HG02885 (cell line): Measurements from ENCODE around the gene SYT5.
"Not testable (repeated sequence)": the region's sequence is repeated elsewhere in the genome, so short reads cannot be mapped to it uniquely, and the experiment has no call there.

Experiments used
- ATAC-seq: cut with Tn5 transposase; IDR thresholded peaks from one replicate; pipeline ENCODE4 v1.9.1; 2021; ENCODE audit warnings: mild to moderate bottlenecking; ENCODE audit not compliant: unreplicated experiment, poor library complexity

SYT5 gene

DNA sequence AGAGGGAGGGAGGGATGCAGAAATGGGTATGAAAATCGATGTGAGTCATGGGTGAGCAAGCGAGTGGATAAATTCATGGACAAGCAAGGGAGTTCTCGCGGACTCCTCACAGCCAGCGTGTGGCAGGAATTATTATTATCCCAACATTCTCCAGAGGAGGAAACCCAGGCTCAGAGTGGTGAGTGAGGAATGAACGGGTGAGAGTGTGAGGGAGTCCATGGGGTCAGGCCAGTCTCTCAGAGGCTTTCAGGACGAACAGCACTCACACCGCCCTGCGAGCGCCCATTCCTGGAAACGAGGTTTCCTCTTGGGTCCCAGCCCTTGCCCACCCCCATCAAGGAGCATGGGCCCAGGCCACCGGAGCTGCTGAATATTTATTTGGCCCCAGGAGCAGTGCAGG lies 7.3 kb downstream of the SYT5 start:
- no peak for ATAC-seq

DNA sequence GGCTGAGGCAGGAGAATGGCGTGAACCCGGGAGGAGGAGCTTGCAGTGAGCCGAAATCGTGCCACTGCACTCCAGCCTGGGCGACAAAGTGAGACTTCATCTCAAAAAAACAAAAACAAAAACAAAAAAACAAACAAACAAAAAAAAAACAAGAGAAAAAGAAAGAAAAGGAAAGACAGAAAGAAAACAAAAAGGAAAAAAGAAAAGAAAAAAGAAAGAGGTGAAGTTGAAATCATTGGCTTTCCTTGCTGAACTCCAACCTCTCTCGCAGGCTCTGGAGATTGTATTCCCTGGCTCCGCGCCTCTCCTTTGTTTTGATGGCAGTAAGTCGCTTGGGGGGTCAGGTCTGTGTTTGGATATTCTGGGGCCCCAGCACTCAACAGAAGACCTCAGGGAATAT lies 7.8 kb downstream of the SYT5 start:
- not testable (repeated sequence) for ATAC-seq

- no peak for ATAC-seq
Measured at GRCh38 chr19:55171440-55171839, 8.6 kb downstream of the SYT5 start.

DNA sequence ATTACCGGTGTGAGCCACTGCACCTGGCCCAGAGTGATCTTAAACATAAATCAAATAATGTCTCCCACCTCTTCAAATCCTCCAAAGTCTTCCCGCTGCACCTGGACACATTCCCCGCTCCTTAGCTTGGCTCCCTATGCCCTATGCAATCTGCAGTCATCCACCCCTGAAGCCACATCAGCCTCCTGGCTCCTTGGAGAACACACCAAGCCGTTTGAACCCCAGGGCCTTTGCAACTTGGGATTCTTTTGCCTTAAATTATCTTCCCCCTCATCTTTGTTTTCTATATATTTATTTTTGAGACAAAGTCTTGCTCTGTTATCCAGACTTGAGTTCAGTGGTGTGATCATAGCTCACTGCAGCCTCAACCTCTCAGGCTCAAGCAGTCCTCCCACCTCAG lies 11.0 kb downstream of the SYT5 start:
- ATAC-seq = no peak

GRCh38 chr19:55166530-55167268 lies 13.4 kb downstream of the SYT5 start, which contains the start of gene DNAAF3:
DNAAF3 (minus strand) TSS chr19:55166613; CDS start chr19:55166413, 200 bp downstream.
- peak; percentile 78 for ATAC-seq

GRCh38 chr19:55165952-55166529 lies 14.0 kb downstream of the SYT5 start:
- no peak for ATAC-seq

- ATAC-seq = no peak
Measured at GRCh38 chr19:55161571-55162322, 18.3 kb downstream of the SYT5 start.

DNA sequence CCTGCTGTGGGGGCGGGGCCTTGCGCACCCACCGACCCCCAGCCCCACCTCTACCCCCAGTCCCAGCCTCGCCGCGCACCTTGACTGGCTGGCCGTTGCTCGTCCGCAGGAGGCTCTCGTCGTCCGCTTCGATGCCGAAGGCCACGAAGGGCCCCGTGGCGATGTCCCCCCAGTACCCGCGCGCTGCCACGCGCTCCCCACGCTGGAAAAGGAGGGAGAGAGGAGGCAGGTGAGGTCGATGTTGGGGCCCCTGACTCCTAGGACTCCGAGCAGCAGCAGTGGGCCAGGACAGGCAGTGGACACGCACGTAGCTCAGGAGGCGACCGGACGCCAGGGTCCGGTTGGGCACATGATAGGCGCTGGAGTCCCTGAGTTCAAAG lies 19.1 kb downstream of the SYT5 start:
- peak; percentile 13 for ATAC-seq

DNA sequence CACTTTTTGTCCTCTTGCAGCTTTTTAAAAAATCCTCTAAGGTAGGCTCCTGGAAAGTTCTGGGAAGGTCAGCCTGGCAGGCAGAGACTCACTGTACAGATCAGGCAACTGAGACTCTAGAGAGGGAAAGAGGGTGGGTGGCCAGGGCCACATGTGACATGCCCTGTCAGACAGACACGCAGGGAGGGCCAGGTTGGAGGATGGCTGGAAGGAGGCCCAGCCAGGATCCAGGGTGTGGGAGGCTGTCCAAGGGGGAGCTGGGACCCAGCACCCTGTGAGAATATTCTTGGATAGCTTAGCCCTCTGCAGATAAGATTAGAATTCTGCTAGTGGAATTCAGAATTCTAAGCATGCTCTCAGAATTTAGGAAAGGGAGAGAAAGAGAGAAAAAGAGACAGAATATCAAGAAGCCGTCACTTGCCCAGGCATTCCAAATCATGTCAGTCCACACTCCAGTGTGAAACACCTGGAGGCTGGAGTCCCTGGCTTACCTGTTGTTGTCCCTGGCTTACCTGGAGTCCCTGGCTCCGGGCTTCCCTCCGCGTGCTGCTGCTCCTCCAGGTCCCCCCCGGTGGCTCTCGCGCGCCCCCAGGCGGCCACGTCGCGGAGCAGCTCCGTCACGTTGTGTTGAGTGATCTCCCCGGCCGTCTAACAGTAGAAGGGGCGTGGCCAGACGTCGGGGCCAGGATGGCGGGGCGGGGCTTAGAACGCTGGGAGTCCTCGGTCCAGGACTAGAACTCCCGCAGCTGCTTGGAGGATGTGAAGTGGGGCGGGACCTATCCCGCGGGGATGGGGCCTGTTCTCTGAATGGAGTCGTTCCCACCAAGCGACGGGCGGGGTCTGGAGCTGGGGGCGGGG lies 19.7 kb downstream of the SYT5 start:
- peak; percentile 61 for ATAC-seq

DNA sequence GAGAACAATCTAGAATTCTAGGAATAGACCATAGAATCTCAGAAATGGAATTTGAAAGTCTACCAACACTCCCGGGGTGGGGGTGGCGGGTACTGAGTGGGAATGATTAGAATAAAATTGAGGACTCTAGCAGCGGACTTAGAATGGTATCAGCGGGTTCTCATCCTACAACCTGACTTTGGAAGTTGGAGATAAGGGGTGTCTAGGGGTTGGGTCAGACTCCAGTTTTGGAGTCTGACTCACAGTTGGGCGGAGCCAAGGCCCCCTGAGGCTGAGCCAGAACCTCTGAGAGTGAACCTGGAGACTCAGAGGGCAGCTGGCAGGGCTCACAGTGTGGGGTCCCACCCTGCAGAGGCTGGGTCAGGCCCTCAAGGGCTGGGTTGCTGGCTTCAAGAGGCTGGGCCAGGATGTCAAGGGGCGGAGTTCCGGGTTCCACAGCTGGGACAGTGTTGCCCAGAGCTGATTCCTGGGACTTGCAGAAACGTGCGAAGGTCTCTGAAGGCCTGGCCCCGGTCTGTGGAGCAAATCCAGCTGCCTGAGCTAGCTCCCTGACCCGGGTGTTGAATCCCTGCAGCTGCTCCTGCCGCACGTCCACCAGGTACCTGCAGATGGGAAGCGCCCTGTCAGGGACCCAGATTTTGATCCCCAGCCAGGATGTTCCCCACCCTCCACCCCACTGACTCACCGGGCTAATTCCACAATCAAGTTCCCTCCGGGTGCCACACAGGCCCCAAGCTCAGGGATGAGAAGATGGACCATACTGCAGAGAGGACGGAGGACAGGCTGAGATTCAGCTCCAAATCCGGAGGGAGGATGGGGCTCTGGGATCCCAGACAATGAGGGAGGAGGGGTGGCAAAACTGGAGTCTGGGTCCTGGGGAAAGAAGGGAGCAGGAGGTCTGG lies 21.0 kb downstream of the SYT5 start:
- ATAC-seq = no peak

GRCh38 chr19:55158423-55158822 lies 21.7 kb downstream of the SYT5 start:
- no peak for ATAC-seq

DNA sequence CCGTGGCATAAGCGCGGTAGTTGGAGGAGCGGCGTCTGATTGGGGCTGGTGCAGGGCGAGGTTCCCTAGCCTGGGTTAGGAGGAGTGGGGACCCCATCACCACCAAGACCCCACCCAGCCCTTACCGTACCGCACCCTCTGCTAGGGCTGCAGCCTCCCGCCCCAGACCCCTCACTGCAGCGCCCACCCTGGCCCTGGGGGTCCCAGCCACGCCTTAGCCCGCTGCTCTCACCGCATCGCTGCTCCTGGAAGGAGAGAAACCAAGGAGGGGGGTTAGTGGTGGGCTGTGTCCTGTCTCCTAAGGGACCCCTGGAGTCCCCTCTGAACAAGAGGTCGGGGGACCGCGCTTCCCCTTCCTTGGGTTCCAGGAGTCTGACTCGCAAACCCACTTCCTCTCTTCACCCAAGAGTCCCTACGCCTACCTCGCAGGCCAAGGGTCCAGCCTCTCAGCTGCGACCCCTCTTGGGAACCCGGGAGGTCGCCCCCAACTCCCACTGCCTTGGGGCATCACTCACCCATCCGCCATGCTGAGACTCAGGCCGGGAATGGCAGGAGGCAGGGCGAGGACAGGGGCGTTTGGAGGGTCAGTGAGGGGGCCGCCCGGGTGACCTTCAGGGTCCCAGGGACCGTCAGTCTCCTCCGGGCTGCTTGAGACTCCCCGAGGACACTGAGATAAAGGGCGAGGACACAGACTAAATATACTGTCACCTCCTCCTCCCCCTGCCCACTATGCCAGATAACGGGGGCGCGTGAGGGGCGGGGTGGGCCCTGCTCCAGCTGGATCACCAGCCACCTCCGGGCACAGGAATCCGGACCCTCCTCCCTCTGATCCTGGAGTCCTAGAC lies 22.8 kb downstream of the SYT5 start, which contains the start of gene TNNI3:
TSS of gene TNNI3 (minus strand) at position 669 of the 845 bp plus-strand sequence. CDS start at position 526, 143 bp downstream.
- ATAC-seq = no peak

DNA sequence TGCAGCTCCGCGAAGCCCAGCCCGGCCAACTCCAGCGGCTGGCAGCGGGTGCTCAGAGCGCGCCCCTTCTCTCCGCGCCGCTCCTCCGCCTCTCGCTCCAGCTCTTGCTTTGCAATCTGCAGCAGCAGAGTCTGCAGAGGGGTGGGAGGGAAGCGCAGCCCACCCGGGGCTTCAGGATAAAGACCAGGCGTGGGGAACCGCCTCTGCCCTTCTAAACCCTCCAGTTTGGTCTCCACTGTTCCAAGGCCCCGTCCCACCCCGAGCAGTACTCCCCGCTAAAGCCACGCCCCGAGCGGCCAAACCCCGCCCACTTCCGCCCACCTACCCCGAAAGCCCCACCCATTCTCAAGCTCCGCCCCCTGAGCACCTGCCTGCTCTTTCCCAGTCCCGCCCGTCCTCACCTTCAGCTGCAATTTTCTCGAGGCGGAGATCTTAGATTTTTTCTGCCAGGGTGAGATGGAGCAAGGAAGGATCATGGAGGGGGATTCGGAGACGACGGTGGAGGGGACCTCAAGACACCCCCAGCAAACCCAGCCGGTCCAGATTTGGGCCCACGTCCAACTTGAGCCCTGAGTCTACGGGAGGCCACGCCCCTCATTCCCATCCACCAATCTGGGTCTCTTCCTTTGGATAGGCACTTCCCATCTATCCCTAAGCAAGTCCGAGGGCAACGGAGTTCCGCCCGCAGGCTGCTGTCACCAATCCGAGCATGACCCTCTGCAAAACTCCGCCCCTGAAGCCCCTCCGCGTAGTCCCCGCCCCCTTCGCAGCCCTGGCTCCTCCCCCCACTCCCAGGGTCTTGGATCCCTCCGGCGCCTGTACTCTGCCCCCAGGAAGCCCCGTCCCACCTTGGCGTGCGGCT lies 23.7 kb downstream of the SYT5 start:
- no peak for ATAC-seq

DNA sequence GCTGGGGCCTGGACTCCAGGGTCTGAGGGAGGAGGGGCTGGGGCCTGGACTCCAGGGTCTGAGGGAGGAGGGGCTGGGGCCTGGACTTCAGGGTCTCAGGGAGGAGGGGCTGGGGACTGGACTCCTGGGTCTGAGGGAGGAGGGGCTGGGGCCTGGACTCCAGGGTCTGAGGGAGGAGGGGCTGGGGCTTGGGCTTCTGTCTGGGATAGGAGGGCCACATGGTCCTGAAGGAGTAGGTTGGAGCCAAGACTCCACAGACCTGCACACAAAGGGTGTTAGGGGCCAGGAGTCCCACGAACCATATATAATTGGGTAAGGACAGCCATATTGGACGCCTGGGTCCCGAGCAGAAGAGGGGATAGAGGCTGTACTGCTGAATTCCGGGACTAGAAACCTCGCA lies 24.3 kb downstream of the SYT5 start:
- ATAC-seq = not testable (repeated sequence)

DNA sequence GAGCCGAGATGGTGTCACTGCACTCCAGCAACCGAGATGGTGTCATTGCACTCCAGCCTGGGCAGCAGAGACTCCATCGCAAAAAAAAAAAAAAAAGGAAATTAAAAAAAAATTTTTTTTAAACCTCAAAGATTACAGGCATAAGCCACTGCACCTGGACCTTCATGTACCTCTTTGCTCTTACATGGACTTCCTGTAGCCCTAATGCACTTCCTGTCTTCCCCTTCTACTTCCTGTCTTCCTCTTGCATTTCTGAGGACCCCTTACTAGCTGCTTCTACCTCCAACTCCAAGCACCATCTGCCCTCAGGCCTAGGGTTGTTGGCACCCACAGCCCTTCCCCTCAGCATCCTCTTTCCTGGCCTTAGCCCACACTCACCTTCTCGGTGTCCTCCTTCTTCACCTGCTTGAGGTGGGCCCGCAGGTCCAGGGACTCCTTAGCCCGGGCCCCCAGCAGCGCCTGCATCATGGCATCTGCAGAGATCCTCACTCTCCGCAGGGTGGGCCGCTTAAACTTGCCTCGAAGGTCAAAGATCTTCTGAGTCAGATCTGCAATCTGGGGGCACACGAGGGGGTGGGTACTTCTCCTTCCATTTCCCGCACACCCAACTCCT lies 26.3 kb downstream of the SYT5 start:
- no peak for ATAC-seq

GRCh38 chr19:55152017-55152416 lies 28.1 kb downstream of the SYT5 start:
- no peak for ATAC-seq
